Fibroblast of skin of abdomen (primary cell): ENCODE data around the gene KIAA0930.

Experiments used
- DNase-seq: peaks from one replicate; pipeline ENCODE4 v3.0.0-alpha.2; 2013

Gene KIAA0930

GRCh38 chr22:45216133-45217003, 24.3 kb downstream of the KIAA0930 start:
- peak; percentile 36 for DNase-seq

GRCh38 chr22:45212992-45213751, 27.5 kb downstream of the KIAA0930 start:
- DNase-seq: no peak

- peak; percentile 92 for DNase-seq
Measured at GRCh38 chr22:45212306-45212709, 28.4 kb downstream of the KIAA0930 start.

- no peak for DNase-seq
Measured at GRCh38 chr22:45211848-45212247, 28.8 kb downstream of the KIAA0930 start.

- no peak for DNase-seq
Measured at GRCh38 chr22:45211435-45211834, 29.3 kb downstream of the KIAA0930 start.

- DNase-seq: peak; percentile 85
Measured at GRCh38 chr22:45210991-45211390, 29.7 kb downstream of the KIAA0930 start.

- no peak for DNase-seq
Measured at GRCh38 chr22:45210577-45210976, 30.1 kb downstream of the KIAA0930 start.

GRCh38 chr22:45210174-45210573, 30.5 kb downstream of the KIAA0930 start:
- DNase-seq: no peak

- peak; percentile 72 for DNase-seq
Measured at GRCh38 chr22:45208993-45209838, 31.5 kb downstream of the KIAA0930 start.

- DNase-seq: no peak
Measured at GRCh38 chr22:45208696-45208992, 32.0 kb downstream of the KIAA0930 start.

GRCh38 chr22:45207981-45208664, 32.6 kb downstream of the KIAA0930 start:
- DNase-seq: peak; percentile 61

- DNase-seq: no peak
Measured at GRCh38 chr22:45207533-45207932, 33.2 kb downstream of the KIAA0930 start.

- no peak for DNase-seq
Measured at GRCh38 chr22:45206233-45206632, 34.5 kb downstream of the KIAA0930 start.

- no peak for DNase-seq
Measured at GRCh38 chr22:45205276-45205925, 35.3 kb downstream of the KIAA0930 start.

GRCh38 chr22:45204819-45205218, 35.9 kb downstream of the KIAA0930 start:
- DNase-seq: no peak

GRCh38 chr22:45204241-45204640, 36.5 kb downstream of the KIAA0930 start:
- DNase-seq: no peak

GRCh38 chr22:45203150-45203951, 37.3 kb downstream of the KIAA0930 start:
- no peak for DNase-seq

GRCh38 chr22:45202333-45203149, 38.2 kb downstream of the KIAA0930 start:
- DNase-seq: no peak

- peak; percentile 80 for DNase-seq
Measured at GRCh38 chr22:45201678-45202332, 38.9 kb downstream of the KIAA0930 start.
